NCI-H2196 (cell line): ENCODE results near the gene CACNA1B.

Experiments used
- DNase-seq: peaks from one replicate; lab custom pipeline; 2025; ENCODE audit not compliant: unreplicated experiment; lab: John Stamatoyannopoulos, UW

CACNA1B gene

DNA sequence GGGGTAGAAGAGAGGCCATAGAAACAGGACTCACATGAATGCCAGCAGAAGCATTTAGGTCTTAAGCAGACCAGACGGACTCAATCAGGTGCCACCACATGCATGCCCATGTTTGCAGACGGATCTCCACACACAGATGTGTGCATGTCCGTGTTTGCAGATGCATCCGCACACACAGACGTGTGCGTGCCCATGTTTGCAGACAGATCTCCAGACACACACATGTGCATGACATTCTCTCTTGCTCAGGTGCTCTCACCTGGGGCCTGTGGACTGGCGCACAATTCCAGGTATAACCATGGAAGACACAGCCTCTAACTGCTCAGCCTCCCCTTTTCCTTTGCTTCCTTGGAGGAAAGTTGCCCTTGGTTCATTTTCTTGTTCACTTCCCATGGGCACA is 148.3 kb downstream of the CACNA1B start:
- DNase-seq: no peak

- no peak for DNase-seq
These were observed 151.0 kb downstream of the CACNA1B start for GRCh38 chr9:138028596-138028995.

GRCh38 chr9:138031186-138031585 is 153.6 kb downstream of the CACNA1B start:
- DNase-seq: no peak

- DNase-seq: no peak
These were observed 156.4 kb downstream of the CACNA1B start for GRCh38 chr9:138033950-138034349.

DNA sequence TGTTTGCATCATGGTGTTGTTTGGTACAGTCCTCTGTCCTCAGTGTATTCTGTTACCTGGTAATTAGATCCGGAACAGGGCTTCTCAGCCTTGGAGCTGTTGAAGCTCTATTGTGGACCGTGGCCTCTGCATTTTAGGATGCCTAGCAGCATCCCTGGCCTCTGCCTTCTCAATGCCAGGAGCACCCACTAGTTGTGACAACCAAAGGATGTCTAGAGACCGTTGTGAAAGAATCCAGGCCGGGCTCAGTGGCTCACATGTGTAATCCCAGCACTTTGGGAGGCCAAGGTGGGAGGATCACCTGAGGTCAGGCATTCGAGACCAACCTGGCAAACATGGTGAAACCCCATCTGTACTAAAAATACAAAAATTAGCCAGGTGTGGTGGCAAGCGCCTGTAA is 159.6 kb downstream of the CACNA1B start:
- DNase-seq: no peak

GRCh38 chr9:138038244-138038671 is 160.7 kb downstream of the CACNA1B start:
- DNase-seq: no peak

- DNase-seq: no peak
These were observed 163.2 kb downstream of the CACNA1B start for GRCh38 chr9:138040446-138041430.

GRCh38 chr9:138042146-138042545 is 164.6 kb downstream of the CACNA1B start:
- no peak for DNase-seq

DNA sequence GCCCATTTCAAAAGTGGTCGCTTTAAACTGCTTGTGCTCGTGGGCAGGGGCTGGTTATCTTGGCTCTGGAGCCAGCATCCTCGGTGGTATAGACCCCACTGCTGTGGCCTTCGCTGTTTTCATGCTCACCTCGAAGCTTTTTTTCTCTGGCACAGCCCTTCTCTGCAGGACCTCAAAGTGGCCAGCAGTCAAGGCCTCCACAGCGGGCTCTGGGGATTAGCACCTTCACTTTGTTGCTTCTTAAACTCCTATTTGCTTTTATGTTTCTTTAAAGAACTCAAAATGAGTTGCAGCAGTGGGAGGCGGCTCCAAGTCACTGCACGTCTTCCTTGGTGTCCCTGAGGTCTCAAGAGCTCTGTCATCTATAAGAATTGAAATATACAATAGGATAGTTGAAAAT is 165.1 kb downstream of the CACNA1B start:
- no peak for DNase-seq

DNA sequence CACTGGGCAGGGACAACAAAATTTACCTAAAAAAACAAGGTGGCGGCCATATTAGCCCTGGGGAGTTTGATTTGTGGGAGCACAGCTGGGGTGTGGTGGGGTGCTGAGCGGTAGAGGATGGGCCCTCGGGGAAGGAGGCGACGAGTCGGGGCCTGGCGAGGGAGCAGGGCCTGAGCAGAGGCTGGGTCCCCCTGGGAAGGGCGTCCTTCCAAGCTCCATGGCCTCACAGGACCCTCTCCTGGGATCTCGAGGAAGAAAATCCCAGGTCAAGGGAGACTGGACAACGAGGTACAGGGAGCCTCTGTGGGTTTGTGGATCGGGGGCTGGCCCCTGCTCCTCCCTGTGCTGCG is 165.5 kb downstream of the CACNA1B start:
- no peak for DNase-seq

GRCh38 chr9:138043411-138044345 is 166.1 kb downstream of the CACNA1B start:
- DNase-seq: no peak

- DNase-seq: no peak
These were observed 167.2 kb downstream of the CACNA1B start for GRCh38 chr9:138044485-138045383.

DNA sequence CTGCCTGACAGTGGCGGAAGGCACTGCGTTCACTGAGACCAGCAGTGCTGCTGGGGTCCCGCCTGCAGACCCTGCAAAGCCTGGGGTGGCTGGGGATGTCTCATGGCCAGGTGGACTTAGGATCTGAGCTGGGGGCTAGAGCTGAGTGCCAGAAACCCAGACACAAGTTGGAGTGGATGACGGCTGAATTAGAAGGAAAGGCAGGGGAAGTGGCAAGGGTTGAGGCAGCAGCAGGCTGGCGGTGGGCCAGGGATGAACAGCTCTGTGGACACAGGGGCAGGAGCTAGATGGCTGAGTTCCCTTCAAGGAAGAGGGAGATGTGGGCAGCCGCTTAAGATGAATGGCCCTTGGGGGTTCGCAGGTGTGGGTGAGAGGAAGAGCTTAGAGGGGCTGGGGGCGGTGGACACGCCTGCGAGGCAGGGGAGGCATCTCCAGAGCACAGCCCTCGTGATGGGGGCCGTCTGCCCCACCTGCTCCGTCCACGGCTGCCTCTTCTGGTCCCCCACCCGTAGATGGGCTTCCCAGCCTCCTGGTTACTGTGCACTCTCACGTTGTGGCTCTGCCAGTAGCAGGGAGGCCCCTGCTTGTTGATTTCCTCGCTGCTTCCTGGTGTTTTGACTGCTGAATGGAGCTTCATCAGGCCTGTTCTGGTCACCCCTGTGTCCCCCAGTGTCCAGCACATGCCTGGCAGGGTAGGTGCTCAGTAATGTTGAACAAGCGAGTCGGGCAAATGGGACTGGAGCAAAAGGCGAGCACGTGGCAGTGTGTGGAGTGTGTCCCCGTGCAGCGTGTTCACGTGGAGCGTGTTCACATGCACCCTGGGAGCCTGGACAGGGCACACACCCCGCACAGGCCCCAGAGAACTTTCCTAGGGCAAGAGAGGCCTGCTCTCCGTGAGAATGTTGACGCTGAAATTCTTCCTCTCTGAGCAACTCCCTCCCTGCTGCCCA is 168.2 kb downstream of the CACNA1B start:
- no peak for DNase-seq

GRCh38 chr9:138046641-138047301 is 169.2 kb downstream of the CACNA1B start:
- DNase-seq: no peak

- no peak for DNase-seq
These were observed 170.0 kb downstream of the CACNA1B start for GRCh38 chr9:138047469-138048040.

GRCh38 chr9:138048184-138048583 is 170.6 kb downstream of the CACNA1B start:
- no peak for DNase-seq

GRCh38 chr9:138049085-138049778 is 171.7 kb downstream of the CACNA1B start:
- no peak for DNase-seq
